Activated CD8-positive, alpha-beta T cell treated with anti-CD3 and anti-CD28 coated beads, Interleukin-2, amount 10 ng/mL, durations not matched to agents 7 days and 5 days (primary cell): Measurements from ENCODE around the gene CENATAC. TPM values are rescaled to one million over a fixed set of nuclear protein-coding genes. Genes with fewer than 3 reads are reported as not detected.
A peak's percentile ranks its signal among the peaks of the same experiment; 100 is the strongest.

Source experiments
- ATAC-seq: fragments of 150-1000 bp; cut with Tn5 transposase; one replicate; pipeline ENCODE4 v1.10.0; 2021; ENCODE audit warnings: moderate library complexity
- CTCF ChIA-PET: fragments of 350-600 bp; sonication (Branson Sonifier 250); formaldehyde crosslinking; loops from one replicate; lab custom pipeline; 2021; ENCODE audit warnings: antibody characterized with exemption; lab: Charles Lee
- POLR2A ChIA-PET: fragments of 350-600 bp; sonication (Branson Sonifier 250); formaldehyde crosslinking; loops from one replicate; lab custom pipeline; 2021; ENCODE audit warnings: antibody characterized with exemption; lab: Charles Lee
- DNase-seq: peaks from one replicate; pipeline ENCODE4 v3.0.0-alpha.2; 2020
- H3K27ac Mint-ChIP-seq: one replicate; pipeline ENCODE4 v1.8.0; 2021; ENCODE audit warnings: mild to moderate bottlenecking, mixed read lengths
- H3K27me3 Mint-ChIP-seq: one replicate; pipeline ENCODE4 v1.8.0; 2021; ENCODE audit warnings: low read depth, mixed read lengths
- H3K36me3 Mint-ChIP-seq: one replicate; pipeline ENCODE4 v1.8.0; 2021; ENCODE audit warnings: low read depth, mixed read lengths
- H3K4me1 Mint-ChIP-seq: one replicate; pipeline ENCODE4 v1.8.0; 2021; ENCODE audit warnings: low read depth, mixed read lengths
- H3K4me3 Mint-ChIP-seq: one replicate; pipeline ENCODE4 v1.8.0; 2021; ENCODE audit warnings: mild to moderate bottlenecking, mixed read lengths
- H3K9me3 Mint-ChIP-seq: one replicate; pipeline ENCODE4 v1.8.0; 2022; ENCODE audit warnings: mixed read lengths; ENCODE audit not compliant: insufficient read depth
- total RNA-seq, 2 experiments: library from RNA; stranded (reverse); gene quantifications; one replicate each; pipeline ENCODE4 v1.2.3, GENCODE V29; 2021

The CENATAC gene
- total RNA-seq, 2 experiments from 2014 or later = 39.3 to 41.1 TPM

DNA sequence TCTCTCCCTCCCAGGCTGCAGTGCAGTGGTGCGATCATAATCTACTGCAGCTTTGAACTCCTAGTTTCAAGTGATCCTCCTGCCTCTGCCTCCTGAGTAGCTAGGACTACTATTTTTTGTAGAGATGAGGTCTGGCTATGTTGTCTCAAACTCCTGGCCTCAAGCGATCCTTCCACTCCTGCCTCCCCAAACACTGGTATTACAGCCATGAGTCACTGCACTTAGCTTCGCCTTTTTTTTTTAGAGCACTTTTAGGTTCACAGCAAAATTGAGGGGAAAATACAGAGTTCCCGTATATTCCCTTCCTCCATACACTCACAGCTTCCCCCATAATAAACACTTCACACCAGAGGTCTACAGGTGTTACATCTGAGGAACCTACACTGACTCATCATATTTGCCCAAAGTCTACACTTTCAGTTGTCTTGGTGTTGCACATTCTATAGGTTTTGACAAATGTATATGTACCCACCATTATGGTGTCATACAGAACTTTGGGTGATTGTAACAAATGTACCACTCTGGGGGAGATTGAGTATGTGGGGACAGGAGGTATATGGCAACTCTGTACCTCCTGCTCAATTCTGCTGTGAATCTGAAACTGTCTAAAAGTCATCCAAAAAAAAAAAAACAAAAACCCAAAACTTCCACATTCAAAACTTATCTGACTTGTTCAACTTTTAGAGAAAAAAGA is 44.0 kb downstream of the CENATAC start:
- H3K4me3 Mint-ChIP-seq = no peak overlapping the region
- H3K9me3 Mint-ChIP-seq = no peaks in the 10 kb centered on the region
- ATAC-seq = peak; percentile 54
- DNase-seq = no peak
- peaks cover 12% of the 10 kb centered on the region for H3K36me3 Mint-ChIP-seq
- H3K27me3 Mint-ChIP-seq = peaks cover 5% of the 10 kb centered on the region
- ChIA-PET POLR2A (interaction anchor here (0.6 to 2.0 kb wide), 2 partner anchors 14 to 21 kb away, joined by 3 to 6 read pairs; partner anchors contain the start of gene HYOU1), CTCF (interaction anchor here (1.2 to 2.6 kb wide), 3 partner anchors 11 to 25 kb away, joined by 3 to 11 read pairs (median 3); partner anchors contain the start of genes SLC37A4 and VPS11)
- no peaks in the 10 kb centered on the region for H3K4me1 Mint-ChIP-seq
- H3K27ac Mint-ChIP-seq = no peak overlapping the region

DNA sequence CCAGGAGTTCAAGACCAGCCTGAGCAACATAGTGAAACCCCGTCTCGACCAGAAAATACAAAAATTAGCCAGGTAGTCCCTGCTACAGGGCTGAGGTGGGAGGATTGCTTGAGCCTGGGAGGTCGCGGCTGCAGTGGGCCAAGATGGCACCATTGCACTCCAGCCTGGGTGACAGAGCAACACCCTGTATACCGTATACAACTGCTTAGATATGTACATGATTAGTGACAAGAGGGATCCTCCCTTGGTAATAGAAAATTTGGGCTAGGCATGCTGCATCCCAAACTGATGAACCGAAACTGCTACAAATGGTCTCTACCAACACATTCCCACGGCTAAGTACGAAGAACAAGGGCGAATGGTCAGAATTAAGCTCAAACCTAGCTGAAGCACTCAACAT is 45.0 kb downstream of the CENATAC start:
- no peaks in the 10 kb centered on the region for H3K4me1 Mint-ChIP-seq
- ATAC-seq (no peak), DNase-seq (no peak)
- POLR2A ChIA-PET = interaction anchor here (2.0 kb wide), 1 partner anchor 13 kb away, joined by 6 read pairs; the partner anchor contains the start of gene HYOU1
- no peak overlapping the region for H3K4me3 Mint-ChIP-seq
- H3K9me3 Mint-ChIP-seq = no peaks in the 10 kb centered on the region
- H3K27ac Mint-ChIP-seq = no peak overlapping the region
- H3K27me3 Mint-ChIP-seq = peaks cover 5% of the 10 kb centered on the region
- H3K36me3 Mint-ChIP-seq = peaks cover 20% of the 10 kb centered on the region
- CTCF ChIA-PET = interaction anchor here (1.4 to 2.6 kb wide), 2 partner anchors 12 to 13 kb away, joined by 3 to 11 read pairs; partner anchors contain the start of gene SLC37A4

DNA sequence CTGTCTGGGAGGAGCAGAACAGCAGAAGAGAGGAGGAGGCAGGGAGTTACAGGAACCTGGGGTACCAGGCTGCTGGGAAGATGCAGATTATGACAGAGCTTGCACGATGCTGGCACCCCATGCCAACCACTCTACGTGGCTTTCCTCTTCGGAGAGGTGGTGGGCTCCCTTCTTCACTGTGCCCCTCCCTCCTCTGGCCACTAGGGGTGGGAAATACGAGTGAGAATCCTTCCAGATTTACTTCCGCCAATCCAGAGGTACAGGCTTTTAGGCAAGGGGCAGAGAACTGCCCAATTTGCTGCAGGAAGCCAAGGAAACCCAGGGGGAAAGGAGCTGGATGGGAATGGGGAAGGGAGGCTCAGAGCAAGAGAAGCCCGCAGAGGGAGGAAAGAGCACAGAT is 46.8 kb downstream of the CENATAC start:
- Mint-ChIP-seq H3K27ac (peak overlapping the region; percentile 19), H3K4me3 (no peak overlapping the region), H3K9me3 (no peaks in the 10 kb centered on the region), H3K36me3 (peaks cover 37% of the 10 kb centered on the region), H3K27me3 (no peaks in the 10 kb centered on the region), H3K4me1 (peaks cover 7% of the 10 kb centered on the region)
- ChIA-PET CTCF (interaction anchor here (0.9 kb wide), 1 partner anchor 12 kb away, joined by 3 read pairs; no protein-coding TSS in a partner anchor), POLR2A (no interaction called here)
- DNase-seq = no peak
- ATAC-seq = no peak

DNA sequence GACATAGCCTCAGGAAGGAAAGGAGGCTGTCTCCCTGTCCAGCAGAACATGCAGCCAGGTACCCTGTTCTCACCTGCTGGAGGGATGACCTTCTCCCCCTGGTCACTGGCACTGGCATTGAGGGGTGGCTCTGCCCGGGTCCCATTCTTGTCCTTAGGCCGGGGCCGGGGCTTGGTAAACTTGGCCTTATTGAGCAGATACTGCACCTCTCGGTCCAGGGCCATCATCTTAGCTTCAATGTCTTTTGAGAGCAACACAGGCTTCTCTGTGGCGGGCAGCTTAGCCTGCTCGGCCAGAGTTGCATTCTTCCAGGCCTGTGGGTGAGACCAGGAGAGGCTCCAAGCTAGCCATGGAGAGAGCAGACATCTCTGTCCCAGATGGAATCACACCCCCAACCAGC is 48.6 kb downstream of the CENATAC start:
- ATAC-seq (no peak), DNase-seq (no peak)
- ChIA-PET POLR2A (interaction anchor here (1.0 to 1.9 kb wide), 2 partner anchors 10 to 48 kb away, joined by 3 to 5 read pairs; partner anchors contain the start of gene HYOU1), CTCF (no interaction called here)
- Mint-ChIP-seq H3K27me3 (no peaks in the 10 kb centered on the region), H3K27ac (no peak overlapping the region), H3K9me3 (no peaks in the 10 kb centered on the region), H3K4me3 (no peak overlapping the region), H3K36me3 (peaks cover 50% of the 10 kb centered on the region), H3K4me1 (peaks cover 10% of the 10 kb centered on the region)

DNA sequence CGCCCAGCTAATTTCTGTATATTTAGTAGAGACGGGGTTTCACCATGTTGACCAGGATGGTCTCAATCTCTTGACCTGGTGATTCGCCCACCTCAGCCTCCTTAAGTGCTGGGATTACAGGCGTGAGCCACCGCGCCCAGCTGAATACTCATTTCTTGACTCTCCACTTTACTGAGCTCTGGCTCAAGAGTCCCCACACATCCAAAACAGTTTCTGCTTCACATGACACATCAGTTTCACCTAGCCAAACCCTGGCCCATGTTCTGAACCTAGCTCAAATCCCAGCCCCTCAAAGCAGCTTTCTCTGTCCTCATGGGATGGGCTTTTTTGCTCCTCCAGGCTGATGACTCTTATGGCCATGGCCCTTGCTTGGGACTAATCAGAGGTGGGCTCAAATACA is 49.3 kb downstream of the CENATAC start:
- Mint-ChIP-seq H3K4me3 (no peak overlapping the region), H3K36me3 (peaks cover 56% of the 10 kb centered on the region), H3K27me3 (no peaks in the 10 kb centered on the region), H3K4me1 (peaks cover 10% of the 10 kb centered on the region), H3K27ac (peak overlapping the region; percentile 25), H3K9me3 (no peaks in the 10 kb centered on the region)
- DNase-seq (no peak), ATAC-seq (no peak)
- CTCF ChIA-PET = no interaction called here
- POLR2A ChIA-PET = interaction anchor here (1.0 to 1.9 kb wide), 2 partner anchors 9 to 48 kb away, joined by 3 to 5 read pairs; partner anchors contain the start of gene HYOU1

DNA sequence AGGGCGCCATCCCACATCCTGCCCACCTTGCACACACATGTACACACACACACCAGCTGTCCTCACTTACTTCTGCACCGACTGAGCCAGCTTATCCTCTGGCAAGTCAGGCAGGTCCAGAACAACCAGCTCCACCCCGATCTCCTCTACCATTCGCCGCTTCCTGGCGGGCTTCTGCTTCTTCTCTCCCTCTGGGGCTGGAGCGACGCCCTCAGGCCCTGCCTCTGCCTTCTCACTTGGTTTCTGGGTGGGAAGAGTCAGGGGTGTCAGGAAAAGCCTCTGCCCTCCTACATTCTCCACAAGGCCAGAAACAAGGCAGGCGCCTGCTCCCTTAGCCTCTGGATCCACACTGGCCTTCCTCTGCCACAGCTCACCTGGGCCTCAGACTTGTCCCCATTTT is 50.7 kb downstream of the CENATAC start:
- peaks cover 70% of the 10 kb centered on the region for H3K36me3 Mint-ChIP-seq
- ATAC-seq = no peak
- DNase-seq = no peak
- H3K27me3 Mint-ChIP-seq = no peaks in the 10 kb centered on the region
- no peaks in the 10 kb centered on the region for H3K9me3 Mint-ChIP-seq
- H3K27ac Mint-ChIP-seq = no peak overlapping the region
- no peak overlapping the region for H3K4me3 Mint-ChIP-seq
- H3K4me1 Mint-ChIP-seq = peaks cover 12% of the 10 kb centered on the region
- CTCF ChIA-PET = interaction anchor here (0.9 to 1.0 kb wide), 2 partner anchors 17 to 18 kb away, joined by 3 to 5 read pairs; no protein-coding TSS in a partner anchor
- POLR2A ChIA-PET = interaction anchor here (0.5 to 1.0 kb wide), 2 partner anchors 19 to 85 kb away, joined by 3 to 5 read pairs; partner anchors contain the start of gene VPS11

DNA sequence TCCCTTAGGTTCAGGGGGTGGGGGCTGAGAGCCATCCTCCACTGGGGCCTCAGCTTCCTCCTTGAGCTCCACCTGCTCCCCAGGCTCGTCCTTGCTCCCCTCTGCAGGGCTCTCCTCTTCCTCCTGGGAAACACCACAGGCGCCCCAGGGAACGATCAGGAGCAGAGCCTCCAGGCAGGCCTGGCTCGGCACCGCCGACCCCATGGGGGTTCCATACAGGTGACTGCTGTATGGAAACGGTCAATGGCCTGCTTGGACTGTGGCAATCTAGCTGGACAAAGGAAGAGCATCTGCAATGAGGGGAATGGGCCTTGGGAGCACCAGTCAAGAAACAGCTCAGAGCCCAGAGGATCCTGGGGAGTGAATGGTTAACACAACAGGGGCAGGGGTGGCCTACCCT is 51.1 kb downstream of the CENATAC start:
- Mint-ChIP-seq H3K27ac (no peak overlapping the region), H3K4me1 (peaks cover 12% of the 10 kb centered on the region), H3K27me3 (no peaks in the 10 kb centered on the region), H3K36me3 (peaks cover 74% of the 10 kb centered on the region), H3K9me3 (no peaks in the 10 kb centered on the region), H3K4me3 (no peak overlapping the region)
- ATAC-seq (no peak), DNase-seq (no peak)
- POLR2A ChIA-PET = interaction anchor here (0.5 to 1.0 kb wide), 2 partner anchors 18 to 85 kb away, joined by 3 to 5 read pairs; partner anchors contain the start of gene VPS11
- CTCF ChIA-PET = no interaction called here

DNA sequence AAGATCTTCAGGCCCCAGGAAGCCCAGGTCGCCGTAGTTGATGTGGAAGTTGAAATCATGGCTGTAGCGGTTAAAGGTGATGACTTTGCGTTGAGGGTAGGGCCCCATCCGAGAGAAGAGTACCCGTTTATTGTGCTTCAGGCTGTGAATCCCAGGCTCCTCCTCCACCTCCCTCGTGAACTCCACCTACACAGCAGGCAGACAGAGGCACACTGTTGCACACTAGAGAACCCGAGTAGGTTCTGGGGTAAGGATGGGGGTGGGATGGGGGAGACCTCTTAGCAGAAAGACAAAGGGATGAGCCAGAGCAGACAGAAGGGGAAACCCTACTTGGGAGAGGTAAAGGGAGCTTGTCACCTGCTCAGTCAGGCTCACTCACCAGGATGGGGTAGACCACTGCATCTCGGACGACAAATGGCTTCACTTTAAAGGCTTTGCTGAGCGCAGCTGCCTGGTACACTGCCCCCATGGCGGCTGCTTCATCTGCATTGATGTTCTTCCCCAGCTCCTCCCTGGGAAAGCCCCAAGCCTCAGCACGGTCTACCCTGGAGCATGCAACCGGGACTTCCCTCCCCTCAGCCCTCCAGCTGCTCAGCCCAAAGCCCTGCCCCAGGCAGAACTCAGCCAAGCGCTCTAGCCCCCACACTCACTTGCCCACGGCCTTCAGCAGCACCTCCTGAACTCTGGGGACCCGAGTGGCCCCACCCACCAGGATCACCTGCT is 53.7 kb downstream of the CENATAC start:
- ChIA-PET POLR2A (interaction anchor here (0.8 to 1.2 kb wide), 3 partner anchors 32 to 54 kb away, joined by 3 to 4 read pairs (median 3); partner anchors contain the start of gene DPAGT1), CTCF (no interaction called here)
- no peak overlapping the region for H3K4me3 Mint-ChIP-seq
- no peaks in the 10 kb centered on the region for H3K27me3 Mint-ChIP-seq
- no peaks in the 10 kb centered on the region for H3K9me3 Mint-ChIP-seq
- H3K27ac Mint-ChIP-seq = peak overlapping the region; percentile 50
- no peak for DNase-seq
- H3K36me3 Mint-ChIP-seq = peaks cover 86% of the 10 kb centered on the region
- ATAC-seq = no peak
- peaks cover 30% of the 10 kb centered on the region for H3K4me1 Mint-ChIP-seq

DNA sequence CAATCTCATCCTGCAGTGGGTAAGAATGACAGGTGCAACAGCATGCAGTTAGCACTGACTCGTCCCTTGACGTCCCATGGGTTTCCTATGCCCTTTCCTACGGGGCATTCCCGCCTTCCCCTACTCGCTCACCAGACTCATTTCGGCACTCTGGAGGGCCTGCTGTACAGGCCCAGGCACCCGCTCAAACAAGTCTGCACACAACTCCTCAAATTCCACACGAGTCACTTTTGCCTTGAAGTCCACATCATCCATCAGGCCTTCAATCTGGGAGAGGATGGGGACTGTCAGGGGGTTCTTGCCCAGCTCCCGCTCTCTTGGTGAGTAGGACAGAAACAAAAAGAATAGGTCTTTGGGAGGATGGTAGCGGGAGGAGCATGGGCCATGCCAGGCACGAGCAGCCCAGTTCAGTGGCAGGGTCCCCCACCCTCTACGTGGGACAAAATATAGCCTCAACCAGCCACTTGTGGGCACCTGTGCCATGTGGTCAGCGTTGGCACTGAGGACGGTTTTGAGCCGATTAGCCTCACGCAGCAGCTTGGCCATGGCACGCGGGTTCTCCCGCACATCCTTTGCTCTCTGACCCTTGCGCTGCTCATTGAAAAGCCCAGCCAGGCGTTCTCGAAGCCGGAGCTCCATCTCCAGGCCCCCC is 54.4 kb downstream of the CENATAC start:
- POLR2A ChIA-PET = no interaction called here
- Mint-ChIP-seq H3K4me3 (no peak overlapping the region), H3K9me3 (no peaks in the 10 kb centered on the region), H3K4me1 (peaks cover 30% of the 10 kb centered on the region), H3K27me3 (no peaks in the 10 kb centered on the region), H3K36me3 (peaks cover 81% of the 10 kb centered on the region), H3K27ac (no peak overlapping the region)
- CTCF ChIA-PET = no interaction called here
- DNase-seq = no peak
- ATAC-seq = no peak

DNA sequence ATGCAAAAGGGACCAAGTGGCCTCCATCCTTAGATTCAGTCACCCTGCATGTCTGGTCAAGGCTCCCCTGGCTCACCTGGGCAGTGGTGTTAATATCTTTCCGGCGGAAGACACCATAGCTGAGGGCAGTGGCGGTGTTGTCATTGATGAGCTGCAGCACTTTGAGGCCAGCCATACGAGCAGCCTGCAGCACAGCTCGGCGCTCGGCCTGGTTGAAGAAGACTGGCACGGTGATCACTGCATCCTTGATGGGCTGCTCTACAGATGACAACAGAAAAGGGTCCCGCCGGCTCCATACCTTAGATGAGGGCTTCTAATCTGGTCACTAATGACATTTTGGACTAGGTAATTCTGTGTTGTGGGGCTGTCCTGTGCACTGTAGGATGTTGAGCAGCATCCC is 56.5 kb downstream of the CENATAC start:
- Mint-ChIP-seq H3K4me1 (peaks cover 36% of the 10 kb centered on the region), H3K27me3 (no peaks in the 10 kb centered on the region), H3K36me3 (peaks cover 67% of the 10 kb centered on the region), H3K4me3 (peak overlapping the region; percentile 34), H3K9me3 (no peaks in the 10 kb centered on the region), H3K27ac (peak overlapping the region; percentile 30)
- CTCF ChIA-PET = interaction anchor here (0.7 to 2.6 kb wide), 4 partner anchors 11 to 365 kb away, joined by 3 to 12 read pairs (median 4); partner anchors contain the start of gene SLC37A4
- POLR2A ChIA-PET = interaction anchor here (1.0 to 3.4 kb wide), 3 partner anchors 13 to 41 kb away, joined by 4 to 26 read pairs (median 4); partner anchors contain the start of genes TRAPPC4 and VPS11
- no peak for ATAC-seq
- DNase-seq = no peak

DNA sequence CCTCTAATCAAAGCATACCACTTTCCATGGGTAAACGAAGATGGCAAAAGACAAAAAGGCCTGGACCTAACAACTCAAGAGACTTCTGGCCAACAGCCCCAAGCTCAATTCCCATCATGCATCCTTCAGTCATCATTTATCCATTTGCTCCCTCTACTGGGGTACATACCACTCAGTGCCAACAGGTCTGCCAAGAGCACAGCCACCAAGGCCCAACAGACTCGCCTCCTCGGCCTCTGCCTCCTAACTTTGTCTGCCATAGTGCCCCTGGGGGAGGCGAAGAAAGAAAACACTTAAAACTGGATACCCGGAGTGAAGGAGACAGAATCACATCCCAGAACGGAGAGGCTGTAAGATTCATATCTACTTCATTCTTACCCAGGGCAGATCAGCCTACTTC is 58.0 kb downstream of the CENATAC start:
- POLR2A ChIA-PET = interaction anchor here (0.5 to 4.1 kb wide), 14 partner anchors 8 to 269 kb away, joined by 3 to 28 read pairs (median 6); partner anchors contain the start of genes C2CD2L, HMBS, RPS25 and TRAPPC4
- H3K36me3 Mint-ChIP-seq = peaks cover 58% of the 10 kb centered on the region

More for the DNA sequence above, 58.0 kb downstream of the CENATAC start:
- H3K27me3 Mint-ChIP-seq = no peaks in the 10 kb centered on the region
- ATAC-seq (no peak), DNase-seq (peak; percentile 32)
- peak overlapping the region; percentile 97 for H3K4me3 Mint-ChIP-seq
- H3K9me3 Mint-ChIP-seq = no peaks in the 10 kb centered on the region
- H3K27ac Mint-ChIP-seq = peak overlapping the region; percentile 78
- CTCF ChIA-PET = interaction anchor here (0.8 to 2.6 kb wide), 12 partner anchors 12 to 366 kb away, joined by 3 to 12 read pairs (median 4); partner anchors contain the start of genes SLC37A4, TRAPPC4 and VPS11
- H3K4me1 Mint-ChIP-seq = peaks cover 30% of the 10 kb centered on the region
